ENCODE results near the gene RAPGEF5. TPM values are rescaled to one million over a fixed set of nuclear protein-coding genes. Genes with fewer than 3 reads are reported as not detected.

The RAPGEF5 gene
- total RNA-seq, 1 donor from 2014 or later = 0.24 TPM

DNA sequence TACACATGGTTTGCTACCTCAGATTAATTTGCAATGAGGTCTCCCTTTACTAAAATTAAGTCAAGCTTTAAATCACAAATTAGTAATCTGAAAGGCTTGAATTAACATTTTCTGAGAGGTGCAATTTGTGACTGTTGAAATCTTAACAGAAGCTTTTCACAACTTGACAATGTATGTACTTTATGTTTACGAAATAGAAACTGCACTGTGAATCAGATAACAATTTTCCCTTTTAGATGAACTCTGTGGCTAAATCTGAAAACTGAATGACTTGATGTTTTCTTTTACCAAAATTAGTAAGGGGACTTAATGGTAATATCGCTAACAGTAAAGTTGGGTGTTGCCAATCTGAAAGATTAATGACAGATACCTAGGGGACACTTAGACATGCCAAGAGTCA lies 197.6 kb downstream of the RAPGEF5 start:
- no peak for DNase-seq (ENCODE audit: low read depth)

DNA sequence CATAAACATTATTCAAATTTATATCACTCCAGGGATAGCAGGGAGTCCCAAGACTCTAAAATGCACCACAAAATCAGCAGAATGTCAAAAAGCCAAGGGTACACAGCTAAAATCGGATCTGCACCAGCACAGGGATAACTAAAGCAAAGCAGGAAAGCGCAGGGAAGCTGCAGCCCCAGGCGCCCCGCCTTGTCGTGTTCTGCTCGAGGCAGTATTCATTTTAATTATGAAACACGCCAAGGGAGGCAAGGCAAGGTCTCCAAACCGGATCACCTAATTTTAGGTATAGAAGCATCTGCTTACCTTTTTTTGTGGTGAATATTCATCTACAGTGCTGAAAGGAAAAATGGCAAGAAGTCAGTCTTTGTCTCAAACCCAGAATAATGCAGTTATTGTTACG lies 199.4 kb downstream of the RAPGEF5 start:
- no peak for DNase-seq (ENCODE audit: low read depth)

DNA sequence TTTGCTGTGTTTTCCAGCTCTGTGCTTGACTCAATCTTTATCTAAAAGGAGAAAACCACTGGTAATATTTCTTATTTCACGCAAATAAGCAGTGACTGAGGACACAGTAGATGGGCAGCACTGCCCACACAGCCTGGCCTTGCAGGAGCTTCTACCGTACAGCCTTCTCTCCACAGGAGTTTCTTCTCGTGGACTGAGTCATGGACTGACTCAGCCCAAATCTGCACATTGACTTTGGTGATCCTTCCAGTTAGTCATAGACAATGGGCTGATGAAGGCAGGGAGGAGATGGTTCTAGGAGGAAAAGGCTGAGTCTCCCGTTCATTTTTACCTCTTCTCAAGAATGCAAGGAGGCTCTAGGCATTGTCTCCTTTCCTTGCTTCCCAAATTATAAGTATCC lies 200.7 kb downstream of the RAPGEF5 start:
- no peak for DNase-seq (ENCODE audit: low read depth)

DNA sequence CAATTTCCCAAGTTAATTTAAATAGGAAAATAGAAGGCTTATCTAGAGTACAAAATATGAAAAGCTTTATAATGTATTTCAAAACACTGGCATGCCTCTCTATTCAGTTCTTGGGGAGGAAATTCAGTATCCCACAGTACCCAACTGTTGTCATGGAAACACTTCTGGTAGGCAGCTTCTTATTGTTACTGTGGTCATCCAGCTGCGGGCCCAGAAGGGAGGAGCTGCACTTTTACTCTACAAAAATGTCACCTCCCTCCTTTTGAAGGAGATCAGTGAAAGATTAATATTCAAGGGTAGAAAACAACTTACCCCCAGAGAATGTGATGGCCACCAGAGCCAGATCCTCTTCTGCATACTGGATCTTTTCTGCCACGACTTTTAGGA lies 202.8 kb downstream of the RAPGEF5 start:
- DNase-seq (ENCODE audit: low read depth) = no peak

DNA sequence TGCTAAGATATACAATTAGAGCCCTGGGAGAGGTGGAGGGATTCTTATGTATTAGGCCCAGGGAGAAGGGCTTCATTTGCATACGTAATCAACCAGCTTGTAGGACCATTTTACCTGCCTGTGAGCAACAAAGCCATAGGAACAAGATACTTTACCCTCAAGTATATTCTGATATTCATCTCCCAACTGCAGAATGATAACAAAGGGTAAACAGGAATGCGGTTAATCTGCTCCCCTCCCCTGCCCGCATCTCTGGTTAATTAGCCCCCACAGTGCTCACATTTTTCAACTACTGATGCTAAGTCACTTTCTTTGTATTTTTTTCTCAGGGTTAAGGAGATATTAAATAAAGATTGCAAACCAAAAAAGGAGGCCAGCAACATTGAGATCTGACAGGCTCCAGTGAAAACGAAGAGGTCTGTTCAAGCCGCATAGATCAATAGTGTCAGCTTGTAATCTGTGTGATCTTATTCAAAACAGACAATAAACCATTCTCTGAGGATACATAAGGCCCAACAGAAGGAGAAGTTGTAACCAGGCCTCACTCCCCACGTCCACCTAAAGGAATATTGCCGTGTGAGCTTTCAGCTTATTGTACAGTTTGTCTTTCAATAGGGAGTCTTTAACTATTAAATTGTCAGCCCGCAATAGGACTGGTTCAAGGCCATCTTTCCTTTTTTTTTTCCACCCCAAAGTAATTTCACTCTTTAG lies 203.4 kb downstream of the RAPGEF5 start:
- no peak for DNase-seq (ENCODE audit: low read depth)

DNA sequence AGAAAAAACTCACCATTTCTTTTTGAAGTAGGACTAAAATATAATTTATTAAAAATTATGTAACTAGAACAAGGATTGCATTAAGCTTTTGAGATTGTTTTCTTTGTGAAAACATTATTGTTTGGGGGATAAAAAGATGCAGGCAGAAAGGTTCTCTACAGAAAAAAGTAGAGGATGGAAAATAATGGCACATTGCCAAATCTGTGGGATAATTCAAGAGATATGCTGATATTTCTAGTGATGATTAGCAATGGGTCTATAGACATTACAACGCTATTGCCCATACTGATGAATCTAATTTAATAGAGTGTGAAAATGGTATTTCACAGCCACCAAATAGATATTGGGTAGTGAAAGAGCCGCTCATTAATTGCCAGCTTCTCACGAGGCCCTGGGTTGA lies 204.3 kb downstream of the RAPGEF5 start:
- no peak for DNase-seq (ENCODE audit: low read depth)

DNA sequence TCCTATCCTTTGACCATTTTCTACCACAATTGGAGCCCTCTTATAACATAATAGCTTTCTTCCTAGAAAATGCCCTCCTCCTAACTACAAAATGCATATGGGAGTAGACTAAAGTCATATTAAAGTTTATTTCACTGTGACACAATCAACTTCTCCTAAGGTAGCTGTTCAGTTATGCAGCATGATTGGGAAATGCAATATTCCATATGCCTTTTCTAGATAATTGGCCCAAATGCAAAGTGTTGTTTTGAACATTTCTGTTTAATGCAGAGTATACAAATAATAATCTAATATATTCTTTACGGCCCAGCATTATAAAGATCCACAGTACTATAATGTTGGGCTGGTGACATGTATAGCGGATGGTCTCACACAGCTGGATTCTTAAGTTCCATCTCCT lies 205.1 kb downstream of the RAPGEF5 start:
- DNase-seq (ENCODE audit: low read depth) = no peak

DNA sequence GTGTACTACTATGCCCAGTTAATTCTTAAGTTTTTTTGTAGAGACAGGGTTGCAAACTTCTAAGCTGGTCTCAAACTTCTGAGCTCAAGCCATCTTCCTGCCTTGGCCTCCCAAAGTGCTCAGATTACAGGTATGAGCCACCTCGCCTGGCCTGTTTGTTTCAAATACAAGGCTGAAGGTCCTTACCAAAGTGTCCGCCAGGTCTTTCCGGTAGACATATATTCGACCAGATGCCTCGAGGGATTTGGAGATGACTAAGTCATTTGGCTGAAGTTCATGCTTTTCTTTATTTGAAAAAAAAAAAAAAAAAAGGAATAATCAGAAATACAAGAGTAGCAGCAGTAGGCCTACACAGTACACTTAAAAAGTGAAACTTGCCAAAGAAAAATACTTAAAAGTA lies 206.7 kb downstream of the RAPGEF5 start:
- DNase-seq (ENCODE audit: low read depth) = no peak

DNA sequence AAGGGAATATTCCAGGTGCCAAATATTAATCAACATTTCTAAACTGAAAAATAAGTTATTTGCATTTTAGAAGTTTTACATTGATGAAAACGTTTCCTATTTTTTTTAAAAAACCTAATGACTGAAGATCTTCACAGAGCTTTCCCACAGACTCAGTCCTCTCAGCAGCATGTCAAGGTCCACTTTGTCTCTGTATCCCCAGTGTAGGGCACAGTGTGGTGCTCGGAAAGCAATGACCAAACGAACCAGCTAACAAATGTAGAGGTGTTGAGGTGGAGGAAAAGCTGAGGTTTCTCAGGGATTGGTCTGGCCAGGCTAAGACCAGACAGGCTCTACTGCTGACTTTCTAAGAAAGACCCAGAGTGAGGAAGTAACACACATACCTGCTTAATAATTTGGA lies 209.1 kb downstream of the RAPGEF5 start:
- no peak for DNase-seq (ENCODE audit: low read depth)

DNA sequence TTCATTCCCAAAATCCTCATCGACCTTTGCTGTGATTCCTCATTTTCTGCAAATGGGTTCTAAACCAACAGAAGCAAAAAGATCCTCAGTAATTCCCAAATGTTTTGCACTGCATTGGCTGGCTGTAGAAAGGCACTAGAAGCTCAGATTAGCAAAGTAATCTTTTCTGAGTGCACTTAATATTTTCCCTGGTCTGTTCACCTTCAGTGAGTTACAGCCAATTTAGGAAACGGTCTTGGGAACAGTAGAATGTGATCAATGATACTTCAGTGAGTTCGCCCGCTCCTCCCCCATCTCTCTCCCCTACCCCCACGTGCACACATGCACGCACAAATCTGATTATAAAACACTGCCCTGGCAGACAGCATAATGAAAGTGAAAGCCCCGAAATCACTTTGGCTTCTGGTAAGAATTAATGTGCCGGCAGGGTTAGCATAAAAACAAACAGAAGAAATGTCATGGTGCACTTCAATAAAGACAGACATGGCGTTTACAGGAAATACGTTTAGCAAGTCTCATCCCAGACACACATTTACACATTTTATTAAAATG lies 209.9 kb downstream of the RAPGEF5 start:
- no peak for DNase-seq (ENCODE audit: low read depth)

DNA sequence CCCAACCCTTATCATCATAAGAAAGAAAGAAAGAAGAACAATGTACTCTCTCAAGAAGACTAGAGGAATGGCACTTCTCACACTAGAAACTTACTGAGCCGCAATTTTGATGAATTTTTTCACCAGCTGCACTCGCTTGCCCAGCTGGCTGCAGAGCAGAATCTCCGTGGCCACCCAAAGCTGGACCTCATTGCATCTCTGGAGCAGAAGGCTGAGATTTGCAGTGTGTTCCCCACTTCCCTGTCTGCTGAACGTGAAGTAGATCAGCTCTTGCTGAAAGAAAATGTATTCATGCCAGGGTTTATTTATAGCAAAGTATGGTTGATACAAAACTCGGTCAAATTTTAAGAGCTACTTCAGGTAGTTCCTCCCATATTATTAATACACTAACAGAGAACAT lies 212.0 kb downstream of the RAPGEF5 start:
- no peak for DNase-seq (ENCODE audit: low read depth)

DNA sequence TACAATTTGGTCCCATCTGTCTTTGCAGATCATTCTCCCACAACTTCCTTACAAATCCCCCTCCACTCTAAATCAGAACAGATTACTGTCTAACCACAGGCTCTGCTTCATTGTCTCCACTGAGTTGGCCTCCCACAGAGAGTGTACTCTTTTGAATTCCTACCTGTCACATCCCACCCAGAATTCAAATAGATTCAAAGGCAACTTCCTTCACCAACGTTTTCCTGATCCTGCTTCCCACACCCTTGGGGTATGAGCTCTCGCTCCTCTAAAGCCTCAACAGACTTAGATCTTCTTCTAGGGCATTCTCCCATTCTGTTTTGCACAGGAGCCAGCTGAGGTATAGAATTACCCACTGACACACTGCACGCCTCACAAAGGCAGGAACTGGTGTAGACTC lies 213.5 kb downstream of the RAPGEF5 start:
- DNase-seq (ENCODE audit: low read depth) = no peak

DNA sequence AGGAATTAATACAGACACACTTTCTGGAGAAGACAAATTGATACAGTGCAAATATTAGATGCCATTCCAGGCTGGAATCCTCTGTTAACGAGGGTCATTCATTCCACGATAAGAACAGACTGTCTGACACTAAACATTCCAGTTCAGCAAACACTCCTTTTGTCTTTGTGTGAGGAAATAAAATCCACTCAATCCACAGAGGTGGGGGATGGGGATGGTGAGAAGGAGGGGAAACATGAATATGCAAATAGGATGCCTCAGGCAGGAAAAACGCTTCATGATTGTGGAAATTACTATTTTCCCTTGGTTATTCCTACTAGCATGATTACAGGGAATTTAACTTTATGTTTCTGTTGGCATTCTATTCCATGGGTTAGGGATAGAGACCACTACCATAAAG lies 214.4 kb downstream of the RAPGEF5 start:
- DNase-seq (ENCODE audit: low read depth) = no peak

DNA sequence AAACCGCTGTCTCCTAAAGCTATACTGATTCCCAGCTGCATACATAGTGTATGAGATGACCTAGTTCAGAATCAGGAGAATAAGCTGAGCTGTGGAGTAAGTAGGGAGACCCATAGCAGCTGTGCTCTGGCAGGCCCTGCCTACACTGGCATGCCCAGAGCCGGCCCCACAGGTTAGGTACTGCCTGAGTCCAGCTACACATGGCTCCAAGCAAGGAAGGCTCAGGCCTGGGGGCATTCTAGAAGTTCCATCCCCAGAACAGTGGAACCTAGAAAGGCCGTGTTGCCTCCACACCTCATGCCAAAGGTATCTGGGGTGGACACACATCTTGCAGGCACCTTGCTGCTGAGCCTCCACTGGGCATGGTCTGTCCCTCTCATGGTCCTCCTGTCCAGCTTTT lies 215.6 kb downstream of the RAPGEF5 start:
- DNase-seq (ENCODE audit: low read depth) = no peak

DNA sequence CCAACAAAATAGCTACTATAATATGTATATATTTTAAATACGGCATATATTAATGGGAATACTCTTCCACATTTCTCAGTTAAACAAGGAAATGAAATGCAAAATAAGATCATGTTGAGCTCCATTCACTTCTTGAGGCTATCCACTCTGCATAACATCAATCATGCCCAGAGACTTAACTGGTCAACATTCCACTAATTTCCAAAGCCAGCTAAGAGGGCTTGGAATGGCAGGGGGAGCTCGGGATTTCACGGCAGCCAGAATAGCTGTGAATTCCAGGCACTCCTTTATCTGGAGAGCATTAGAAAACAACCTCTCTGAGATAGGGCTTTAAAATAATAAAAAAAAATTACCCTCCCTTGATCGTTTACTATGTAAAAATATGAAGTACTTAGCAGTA lies 216.4 kb downstream of the RAPGEF5 start:
- DNase-seq (ENCODE audit: low read depth) = peak; percentile 35

DNA sequence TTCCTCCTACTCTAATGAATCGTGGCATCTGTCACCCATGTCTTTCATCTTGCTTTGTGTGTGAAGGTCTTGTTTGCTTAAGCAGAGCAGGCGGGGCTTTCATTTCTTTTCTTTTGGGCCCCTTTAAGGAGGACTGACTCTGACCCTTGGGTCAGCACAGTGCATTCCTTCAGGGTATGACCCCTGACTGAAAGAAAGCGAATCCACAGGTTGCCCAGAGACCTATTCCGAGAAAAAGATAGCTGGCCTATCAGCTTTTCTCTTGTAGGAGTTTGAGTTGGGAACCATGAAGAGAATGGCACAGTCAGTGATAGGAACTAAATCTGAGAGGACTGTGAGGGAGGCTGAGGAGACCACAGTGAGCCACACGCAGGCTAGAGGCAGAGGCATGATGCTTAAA lies 218.1 kb downstream of the RAPGEF5 start:
- DNase-seq (ENCODE audit: low read depth) = no peak

DNA sequence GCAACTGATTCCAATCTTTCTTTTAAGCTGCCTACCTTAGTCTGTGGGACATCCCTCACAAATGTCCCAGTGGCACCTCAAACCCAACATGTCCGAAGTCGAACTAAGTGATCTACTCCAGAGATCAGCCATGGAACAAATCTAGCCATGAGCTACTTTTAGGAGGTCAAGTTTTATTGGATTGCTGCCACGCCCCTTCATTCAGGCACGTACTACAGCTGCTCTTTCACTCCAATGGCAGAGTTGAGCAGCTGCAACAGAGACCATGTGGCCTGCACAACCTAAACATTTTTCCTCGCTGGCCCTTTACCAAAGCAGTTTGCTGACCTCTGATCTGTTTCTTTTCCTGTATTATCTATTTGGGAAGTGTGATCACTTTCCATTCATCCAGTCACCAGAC lies 218.8 kb downstream of the RAPGEF5 start:
- DNase-seq (ENCODE audit: low read depth) = peak; percentile 69

DNA sequence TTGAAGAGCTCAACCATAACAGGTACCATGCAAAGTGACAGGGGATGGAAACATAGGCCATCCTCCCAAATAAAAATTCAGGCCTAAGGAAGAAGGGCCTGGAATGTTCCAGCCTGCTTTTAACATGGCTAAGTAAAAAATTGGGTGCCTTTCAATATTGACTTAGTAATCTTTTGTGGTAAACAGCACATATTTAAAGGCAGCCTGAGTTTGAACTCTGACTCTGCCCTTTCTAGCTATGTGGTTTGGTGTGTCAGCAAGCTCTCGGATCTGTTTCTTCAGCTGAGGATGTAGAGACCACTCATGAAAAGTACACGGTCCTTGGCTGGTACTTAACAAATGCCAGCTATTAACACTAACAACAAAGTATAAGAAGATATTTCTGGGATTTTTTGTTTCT lies 219.5 kb downstream of the RAPGEF5 start:
- DNase-seq (ENCODE audit: low read depth) = peak; percentile 33

DNA sequence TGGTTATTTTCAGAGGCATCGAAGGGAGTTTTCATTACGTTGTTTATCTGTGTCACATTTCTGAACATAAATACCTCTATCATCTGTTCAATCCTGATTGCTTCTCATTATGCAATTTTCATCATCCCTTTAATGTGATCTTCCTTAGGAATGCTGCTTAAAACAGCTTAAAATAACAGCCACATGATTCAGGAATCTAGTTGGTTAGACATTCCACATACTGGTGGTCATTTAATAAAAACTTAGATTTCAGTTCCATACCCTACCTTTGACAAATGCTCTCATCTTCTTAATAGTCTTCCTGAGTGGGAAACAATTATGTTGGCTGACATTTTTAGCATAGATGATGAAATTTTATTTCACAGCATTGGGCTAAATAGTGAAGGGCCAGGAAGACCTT lies 219.9 kb downstream of the RAPGEF5 start:
- peak; percentile 31 for DNase-seq (ENCODE audit: low read depth)

DNA sequence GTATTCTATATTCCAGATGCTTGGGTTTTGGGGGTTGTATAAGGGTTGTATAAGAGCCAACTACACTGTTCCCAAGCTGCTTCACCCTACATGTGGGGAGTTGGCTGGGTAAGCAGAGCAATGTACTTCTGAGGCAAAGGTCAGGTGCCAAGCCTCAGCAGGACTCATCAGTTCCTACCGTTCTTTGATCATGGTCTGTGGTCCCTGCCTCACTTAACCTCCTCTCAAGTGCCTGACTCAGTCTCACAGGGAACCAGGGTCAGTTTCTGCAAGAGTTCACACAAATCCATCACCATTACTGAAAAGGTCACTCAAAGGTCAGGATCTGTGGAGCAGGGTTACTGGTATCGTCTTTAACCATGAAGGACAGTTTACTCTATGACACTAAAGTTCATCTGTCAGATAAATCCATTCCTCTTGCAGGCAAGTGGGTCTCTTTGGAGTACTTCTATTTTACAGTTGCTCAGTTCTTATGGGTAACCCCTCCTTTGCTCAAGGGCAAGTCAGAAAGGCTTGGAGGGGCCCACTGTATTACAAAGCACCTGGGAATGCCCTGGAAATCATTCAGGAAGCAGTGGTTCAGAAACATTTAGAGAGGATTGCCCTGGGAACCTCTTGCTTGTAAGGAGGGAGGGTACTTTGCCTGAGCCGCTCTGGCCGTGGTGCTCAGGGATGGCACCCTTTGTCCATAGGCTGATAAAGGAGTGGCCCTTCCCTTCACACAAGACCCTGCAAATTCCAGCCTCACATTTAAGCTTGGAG lies 227.0 kb downstream of the RAPGEF5 start:
- DNase-seq (ENCODE audit: low read depth) = no peak

DNA sequence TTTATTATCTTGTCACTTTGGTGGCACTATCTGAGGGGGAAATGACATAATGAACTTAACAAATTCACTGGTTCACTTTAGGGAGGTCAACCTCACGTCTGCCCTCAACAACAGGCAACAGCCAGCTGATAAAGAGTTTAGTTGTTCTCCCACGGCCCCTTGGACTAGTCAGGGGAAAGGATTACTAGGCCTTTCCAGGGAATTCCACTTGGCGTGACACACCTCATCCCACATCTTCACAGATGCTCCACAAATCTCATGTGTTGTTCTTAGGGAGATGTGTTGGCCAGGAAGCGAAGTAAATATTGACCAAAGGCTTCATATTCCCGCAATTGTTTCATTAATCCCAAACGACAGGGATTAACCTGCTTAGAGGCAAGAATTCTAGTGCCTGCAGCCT lies 227.8 kb downstream of the RAPGEF5 start:
- DNase-seq (ENCODE audit: low read depth) = no peak

DNA sequence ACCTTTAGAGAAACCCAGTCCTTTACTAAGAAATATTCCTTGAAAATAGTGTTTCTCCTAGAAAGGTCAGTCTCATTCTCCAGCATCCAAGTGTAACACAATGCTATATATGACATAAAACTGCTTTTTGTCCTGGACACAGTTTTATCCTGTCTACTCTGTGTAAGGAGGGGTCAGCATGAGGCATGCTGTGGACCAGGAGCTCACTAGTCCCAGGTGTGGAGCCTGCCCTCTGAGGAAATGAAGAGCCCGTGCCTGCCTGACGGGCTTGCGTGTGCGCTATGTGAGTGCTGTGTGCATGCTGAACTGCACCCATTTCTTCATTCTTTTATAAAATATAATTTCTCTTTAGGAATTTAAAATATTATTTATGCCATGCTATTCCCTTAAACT lies 228.4 kb downstream of the RAPGEF5 start:
- no peak for DNase-seq (ENCODE audit: low read depth)

All from myocyte (in vitro differentiated cells).